Smooth muscle cell of the brain vasculature (primary cell): ENCODE data around the gene SGCE.
"Not testable (repeated sequence)": the region's sequence is repeated elsewhere in the genome, so short reads cannot be mapped to it uniquely, and the experiment has no call there.

Experiments used
- DNase-seq: peaks from one replicate; pipeline ENCODE4 v3.0.0-alpha.2; 2012; ENCODE audit warnings: low read depth, low spot score

The SGCE gene

GRCh38 chr7:94655848-94656657, at the start of gene SGCE:
Gene SGCE, minus strand, starts transcription at chr7:94656133. Its CDS starts 35 bp downstream, at chr7:94656098.
- no peak for DNase-seq

GRCh38 chr7:94705155-94706021, 49.5 kb upstream of the SGCE start:
- DNase-seq = not testable (repeated sequence)

- DNase-seq = no peak
Measured at GRCh38 chr7:94701555-94701973, 45.6 kb upstream of the SGCE start.

GRCh38 chr7:94700926-94701554, 45.1 kb upstream of the SGCE start:
- DNase-seq = no peak

DNA sequence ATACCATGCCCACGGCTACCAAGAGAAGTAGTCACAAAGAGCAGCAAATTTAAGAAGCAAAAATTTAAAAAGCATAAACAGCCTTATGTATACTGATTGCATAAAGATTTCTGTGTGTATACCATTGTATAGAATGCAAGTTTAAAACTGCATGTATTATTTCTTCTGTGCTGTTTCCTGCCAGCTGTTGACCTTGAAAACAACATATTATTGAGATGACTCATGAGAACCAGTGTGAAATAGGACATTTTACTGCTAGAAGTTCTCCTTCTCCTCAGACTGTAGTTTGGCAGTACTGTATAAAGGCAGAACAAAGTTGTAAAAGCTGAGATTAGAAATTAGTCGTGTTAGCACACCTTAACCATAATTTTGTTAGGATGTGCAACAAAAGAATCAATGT, 42.3 kb upstream of the SGCE start:
- DNase-seq = no peak

DNA sequence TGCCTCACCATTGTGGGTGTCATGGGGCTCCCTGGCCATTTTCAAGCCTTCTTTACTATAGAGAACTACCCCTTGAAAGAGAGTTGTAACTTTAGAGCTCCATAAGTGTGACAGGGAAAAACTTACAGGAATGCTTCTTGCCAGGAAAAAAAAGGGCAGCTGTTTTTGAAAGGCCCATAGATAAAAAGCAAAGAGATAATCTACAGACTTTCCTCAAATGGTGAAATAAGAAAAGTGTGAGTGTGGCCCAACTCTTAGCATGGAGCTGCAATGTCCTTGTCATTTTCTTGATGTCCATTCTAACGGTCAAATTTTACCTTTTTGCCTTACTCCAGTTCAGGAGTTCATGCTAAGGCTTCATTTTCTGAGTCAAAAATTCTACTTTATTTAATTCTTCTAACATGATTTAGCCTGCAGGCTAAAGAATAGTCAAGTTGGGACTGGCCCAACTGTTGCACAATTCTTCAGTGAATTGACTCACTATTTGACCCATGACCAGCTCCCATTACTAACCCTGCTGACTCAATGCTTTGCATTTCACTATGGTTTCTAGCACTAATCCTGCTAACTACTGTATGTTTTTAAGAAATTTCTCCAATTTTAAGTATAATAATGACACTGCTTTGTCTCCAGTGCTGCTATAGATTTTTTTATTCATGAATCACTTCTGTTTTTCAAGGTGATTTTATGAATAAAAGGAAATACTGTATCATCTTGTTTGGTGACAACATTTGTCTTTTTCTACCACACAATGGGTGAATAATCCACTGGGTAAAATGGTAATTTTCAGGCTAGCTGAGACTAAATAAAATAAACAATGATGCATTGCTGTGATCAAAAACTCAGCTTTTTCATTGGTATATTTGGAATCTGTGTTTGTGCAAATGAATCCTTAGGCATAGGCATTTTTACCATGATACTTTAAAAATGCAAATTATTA, 41.4 kb upstream of the SGCE start:
- DNase-seq = peak; percentile 85

- DNase-seq = no peak
Measured at GRCh38 chr7:94687810-94688209, 31.9 kb upstream of the SGCE start.

DNA sequence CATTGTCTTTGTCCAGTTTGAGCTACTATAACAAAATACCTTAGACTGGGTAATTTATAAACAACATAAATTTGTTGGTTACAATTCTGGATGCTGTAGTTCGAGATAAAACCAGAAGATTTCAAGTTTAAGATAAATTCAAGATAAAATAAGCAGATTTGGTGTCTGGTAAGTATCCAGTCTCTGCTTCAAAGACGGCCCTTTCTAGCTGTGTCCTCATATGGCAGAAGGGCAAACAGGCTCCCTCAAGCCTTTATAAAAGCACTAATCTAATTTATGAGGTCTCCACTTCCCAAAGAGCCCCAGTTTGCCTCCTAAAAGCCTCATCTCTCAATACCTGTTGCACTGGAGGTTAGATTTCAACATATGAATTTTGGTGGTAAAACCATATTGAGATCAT, 31.1 kb upstream of the SGCE start:
- no peak for DNase-seq

DNA sequence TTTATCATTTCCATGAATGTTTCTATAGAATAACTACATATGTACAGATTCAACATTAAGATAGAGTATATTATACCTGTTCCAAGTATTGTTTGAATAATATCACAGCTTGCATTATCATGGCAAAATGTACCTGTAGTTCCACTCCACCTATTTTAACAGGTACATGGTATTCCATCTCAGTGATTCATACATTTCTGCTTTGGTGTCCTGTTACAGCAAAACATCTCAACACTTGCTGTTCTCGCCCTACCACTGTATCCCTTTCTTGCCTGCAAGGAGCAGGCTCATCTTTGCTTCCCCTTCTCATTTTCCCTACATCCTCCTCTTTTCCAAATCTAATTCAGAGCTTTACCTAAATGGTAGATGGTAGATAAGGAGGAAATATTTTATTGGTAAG, 27.1 kb upstream of the SGCE start:
- no peak for DNase-seq

- no peak for DNase-seq
Measured at GRCh38 chr7:94679358-94679757, 23.4 kb upstream of the SGCE start.

DNA sequence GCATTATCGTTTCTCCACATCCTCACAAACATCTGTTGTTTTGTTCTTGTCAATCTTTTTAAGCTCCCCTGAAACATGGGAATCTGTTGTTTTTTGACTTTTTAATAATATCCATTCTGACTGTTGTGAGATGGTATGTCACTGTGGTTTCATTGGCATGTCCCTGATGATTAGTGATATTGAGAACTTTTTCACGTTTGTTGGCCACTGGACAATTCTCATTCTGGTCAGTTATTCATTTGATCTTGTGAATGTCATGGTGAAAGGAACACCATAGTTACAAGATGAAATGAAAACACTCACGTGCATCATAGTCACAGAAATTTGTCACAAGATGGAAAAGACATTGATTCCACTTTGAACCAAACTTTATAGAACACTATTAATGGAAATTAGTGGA, 20.5 kb upstream of the SGCE start:
- no peak for DNase-seq

DNA sequence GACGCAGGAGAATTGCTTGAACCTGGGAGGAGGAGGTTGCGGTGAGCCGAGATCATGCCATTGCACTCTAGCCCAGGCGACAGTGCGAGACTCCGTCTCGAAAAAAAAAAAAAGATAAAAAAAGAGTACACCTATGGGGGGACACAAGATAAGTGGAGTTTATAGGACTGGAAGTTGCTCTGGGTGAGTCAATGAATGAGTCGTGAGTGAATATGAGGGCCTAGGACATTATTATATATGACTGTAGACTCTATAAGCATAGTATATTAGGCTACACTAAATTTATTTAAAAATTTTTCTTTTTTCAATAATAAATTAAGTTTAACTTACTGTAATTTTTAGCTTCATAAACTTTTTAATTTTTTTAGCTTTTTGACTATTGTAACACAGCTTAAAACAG, 19.4 kb upstream of the SGCE start:
- DNase-seq = no peak

DNA sequence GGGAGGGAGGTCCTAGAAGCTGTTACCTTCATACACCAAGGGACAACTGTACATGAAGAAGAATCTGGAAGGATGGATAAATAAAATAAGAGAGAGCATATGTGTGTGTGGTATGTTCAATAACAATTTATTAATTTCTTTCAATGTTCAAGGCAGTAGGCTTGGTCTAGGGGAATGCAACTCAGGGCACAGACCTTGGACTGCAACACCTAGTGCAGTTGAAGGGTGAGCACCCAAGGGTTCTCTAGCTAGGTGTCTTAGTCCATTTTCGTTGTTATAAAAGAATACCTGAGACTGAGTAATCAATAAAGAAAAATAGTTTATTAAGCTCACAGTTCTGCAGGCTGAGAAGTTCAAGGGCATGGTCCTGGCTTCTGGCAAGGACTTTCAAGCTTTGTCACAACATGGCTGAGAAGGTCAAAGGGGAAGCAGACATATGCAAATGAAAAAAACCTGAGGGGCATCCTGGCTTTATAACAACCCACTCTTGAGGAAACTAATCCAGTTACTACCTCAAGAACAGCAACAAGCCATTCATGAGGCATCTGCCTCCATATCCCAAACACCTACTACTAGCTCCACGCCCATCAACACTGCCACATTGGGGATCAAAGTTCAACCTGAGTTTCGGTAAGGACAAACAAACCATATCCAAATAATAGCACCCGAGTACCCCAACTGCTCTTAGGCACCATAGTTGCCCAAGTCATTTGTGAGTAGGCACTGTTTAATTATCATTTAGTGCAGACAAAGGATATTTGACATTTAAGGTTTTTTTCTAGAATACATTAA, 15.7 kb upstream of the SGCE start:
- no peak for DNase-seq

DNA sequence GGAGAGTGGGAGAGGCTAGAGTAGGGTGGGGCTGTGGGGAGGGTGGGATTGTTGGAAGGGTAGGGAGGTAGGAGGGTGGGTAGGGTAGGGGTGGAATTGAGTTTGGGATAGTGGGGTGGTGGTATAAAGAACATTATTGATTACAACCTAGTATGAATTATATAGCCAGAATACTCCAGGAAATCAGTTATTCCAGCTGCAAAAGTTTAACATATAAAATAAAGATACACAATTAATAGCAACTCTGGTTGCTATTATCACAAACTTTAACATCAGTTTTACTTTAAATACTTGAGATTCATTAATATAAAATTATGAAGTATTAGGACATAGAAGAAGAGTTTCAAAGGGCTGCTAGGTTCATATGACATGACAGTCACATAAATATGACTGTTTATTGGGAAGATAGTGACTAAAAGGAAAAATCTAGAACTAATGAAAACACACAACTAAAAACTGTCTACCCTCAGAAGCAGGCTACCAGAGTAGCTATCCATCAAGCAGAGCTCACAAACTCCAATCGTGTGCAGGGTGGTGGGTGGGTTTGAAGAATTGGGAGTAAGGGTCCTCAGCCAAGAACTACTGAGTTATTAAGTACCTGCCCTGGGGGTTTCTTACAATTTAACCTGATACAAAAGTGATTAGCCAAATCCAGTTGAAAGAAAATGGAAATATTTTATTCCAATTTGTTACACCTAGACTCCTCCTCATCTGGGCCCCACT, 14.0 kb upstream of the SGCE start:
- DNase-seq = no peak

DNA sequence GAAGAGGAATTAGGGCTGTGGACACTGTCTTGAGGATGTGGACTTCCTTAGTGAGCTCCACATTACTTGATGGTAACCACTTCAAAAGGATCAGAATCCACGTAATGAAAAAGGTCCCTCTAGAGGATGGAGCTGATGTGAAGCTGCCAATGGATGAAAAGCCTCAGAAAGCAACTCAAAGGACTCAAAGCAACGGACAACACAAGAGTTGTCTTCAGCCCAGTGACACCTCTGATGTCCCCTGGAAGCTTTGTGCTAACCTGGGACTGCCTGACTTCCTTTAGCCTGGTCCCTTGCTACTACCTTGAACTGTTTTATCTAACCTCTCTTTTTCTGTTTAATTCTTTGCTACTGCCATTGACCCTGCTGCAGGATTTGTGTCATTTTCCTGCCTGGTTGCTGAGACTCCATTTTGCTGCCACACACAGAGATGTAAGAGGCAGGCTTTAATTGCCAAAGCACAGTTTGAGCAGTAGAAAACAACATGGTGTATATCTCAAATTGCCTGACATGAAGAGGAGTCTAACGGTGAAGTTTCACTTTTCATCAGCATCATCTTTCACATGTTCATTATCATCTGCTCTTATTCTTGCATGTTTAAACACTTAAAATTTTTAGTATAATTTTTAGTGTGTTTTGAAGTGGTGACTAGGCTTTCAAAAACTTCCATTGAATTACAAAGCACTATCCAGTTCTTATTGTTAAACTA, 11.1 kb upstream of the SGCE start:
- no peak for DNase-seq

DNA sequence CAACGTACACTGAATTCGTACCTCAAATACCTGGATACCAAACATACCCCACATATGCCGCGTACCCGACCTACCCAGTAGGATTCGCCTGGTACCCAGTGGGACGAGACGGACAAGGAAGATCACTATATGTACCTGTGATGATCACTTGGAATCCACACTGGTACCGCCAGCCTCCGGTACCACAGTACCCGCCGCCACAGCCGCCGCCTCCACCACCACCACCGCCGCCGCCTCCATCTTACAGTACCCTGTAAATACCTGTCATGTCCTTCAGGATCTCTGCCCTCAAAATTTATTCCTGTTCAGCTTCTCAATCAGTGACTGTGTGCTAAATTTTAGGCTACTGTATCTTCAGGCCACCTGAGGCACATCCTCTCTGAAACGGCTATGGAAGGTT, 9.5 kb upstream of the SGCE start:
- no peak for DNase-seq

DNA sequence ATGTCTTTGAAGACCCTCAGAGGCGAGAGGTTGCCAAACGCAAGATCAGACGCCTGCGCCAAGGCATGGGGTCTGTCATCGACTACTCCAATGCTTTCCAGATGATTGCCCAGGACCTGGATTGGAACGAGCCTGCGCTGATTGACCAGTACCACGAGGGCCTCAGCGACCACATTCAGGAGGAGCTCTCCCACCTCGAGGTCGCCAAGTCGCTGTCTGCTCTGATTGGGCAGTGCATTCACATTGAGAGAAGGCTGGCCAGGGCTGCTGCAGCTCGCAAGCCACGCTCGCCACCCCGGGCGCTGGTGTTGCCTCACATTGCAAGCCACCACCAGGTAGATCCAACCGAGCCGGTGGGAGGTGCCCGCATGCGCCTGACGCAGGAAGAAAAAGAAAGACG, 8.1 kb upstream of the SGCE start:
- no peak for DNase-seq

DNA sequence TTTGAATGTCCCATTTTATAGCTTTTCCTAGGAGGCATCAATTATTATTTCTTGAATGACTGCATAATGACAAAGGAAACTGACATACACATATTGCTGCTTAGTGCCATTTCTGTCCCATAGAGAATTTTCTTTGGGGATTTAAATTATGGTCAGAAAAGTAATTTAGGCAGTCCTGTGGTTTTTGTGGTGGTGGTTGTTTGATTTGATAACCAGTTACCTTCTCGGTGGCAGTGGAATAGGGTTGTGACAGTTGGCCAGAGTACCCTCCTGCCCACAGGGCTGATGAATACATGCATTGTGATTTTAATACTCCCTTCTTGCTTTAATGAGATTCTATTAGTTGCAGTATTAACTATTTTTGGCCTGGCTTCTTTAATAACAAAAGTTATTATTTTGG, 6.6 kb upstream of the SGCE start:
- no peak for DNase-seq

DNA sequence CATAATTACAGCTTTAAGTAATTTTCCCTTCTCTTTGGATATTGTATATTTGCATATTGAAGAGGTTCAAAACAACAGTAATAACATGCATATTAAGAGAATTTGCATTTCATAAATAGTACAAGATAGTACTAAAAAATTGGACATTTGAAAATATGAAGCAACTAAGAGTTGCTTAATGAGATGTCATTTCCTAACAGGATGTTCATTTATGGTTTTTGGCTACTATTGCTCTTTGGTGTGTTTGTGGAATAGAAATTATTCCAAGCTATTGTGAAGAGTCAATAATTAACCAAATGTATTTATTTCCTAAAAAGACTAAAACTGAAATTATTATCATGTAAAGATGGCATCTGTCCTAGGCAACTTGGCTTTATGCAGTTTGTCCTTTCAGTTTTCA, 4.1 kb upstream of the SGCE start:
- no peak for DNase-seq
